ENCODE measurements around the gene SLC37A1.

The SLC37A1 gene

GRCh38 chr21:42567861-42568260 lies 54.2 kb downstream of the SLC37A1 start:
- peak overlapping the region; percentile 26; the same call in 1 of the 2 replicates for H3K27ac ChIP-seq
- TF ChIP-seq CTCF (conservative IDR thresholded peaks at IDR 0.05): no peak

GRCh38 chr21:42568376-42568775 lies 54.7 kb downstream of the SLC37A1 start:
- no peak for TF ChIP-seq CTCF (conservative IDR thresholded peaks at IDR 0.05)
- peak overlapping the region; percentile 26 for H3K27ac ChIP-seq

GRCh38 chr21:42568866-42569731 lies 55.4 kb downstream of the SLC37A1 start:
- no peak for TF ChIP-seq CTCF (conservative IDR thresholded peaks at IDR 0.05)
- peak overlapping the region; percentile 26 for H3K27ac ChIP-seq

- no peak for TF ChIP-seq CTCF (conservative IDR thresholded peaks at IDR 0.05)
- H3K27ac ChIP-seq: peak overlapping the region; percentile 75
Measured at GRCh38 chr21:42569732-42570301, 56.2 kb downstream of the SLC37A1 start.

- H3K27ac ChIP-seq: peak overlapping the region; percentile 75
- no peak for TF ChIP-seq CTCF (conservative IDR thresholded peaks at IDR 0.05)
Measured at GRCh38 chr21:42570362-42570761, 56.7 kb downstream of the SLC37A1 start.

- TF ChIP-seq CTCF (conservative IDR thresholded peaks at IDR 0.05): no peak
- peak overlapping the region; percentile 75 for H3K27ac ChIP-seq
Measured at GRCh38 chr21:42570841-42571387, 57.3 kb downstream of the SLC37A1 start.

GRCh38 chr21:42571391-42572150 lies 57.9 kb downstream of the SLC37A1 start:
- H3K27ac ChIP-seq: peak overlapping the region; percentile 75
- no peak for TF ChIP-seq CTCF (conservative IDR thresholded peaks at IDR 0.05)
